DLD1 (cell line): ENCODE measurements around the gene UNC5A.
"Not testable (repeated sequence)": the region's sequence is repeated elsewhere in the genome, so short reads cannot be mapped to it uniquely, and the experiment has no call there.

Experiments
- in situ Hi-C: cut with HindIII; loops from 2 replicates; pipeline ENCODE4 v1.10.0; 2017; ENCODE audit warnings: low sequenced_read_pairs

UNC5A gene

GRCh38 chr5:176861276-176861675 is 50.9 kb downstream of the UNC5A start:
- in situ Hi-C loops, result no loop called here

GRCh38 chr5:176862330-176862995 is 52.1 kb downstream of the UNC5A start:
- in situ Hi-C loops, result no loop called here

- in situ Hi-C loops, result no loop called here
Measured at GRCh38 chr5:176863041-176863764, 52.8 kb downstream of the UNC5A start.

- in situ Hi-C loops, result no loop called here
Measured at GRCh38 chr5:176863765-176864098, 53.4 kb downstream of the UNC5A start.

- in situ Hi-C loops, result no loop called here
Measured at GRCh38 chr5:176864755-176865154, 54.4 kb downstream of the UNC5A start.

- in situ Hi-C loops, result no loop called here
Measured at GRCh38 chr5:176865964-176866363, 55.6 kb downstream of the UNC5A start.

- in situ Hi-C loops, result no loop called here
Measured at GRCh38 chr5:176866707-176867310, 56.5 kb downstream of the UNC5A start.

GRCh38 chr5:176868126-176868525 is 57.8 kb downstream of the UNC5A start:
- in situ Hi-C loops, result no loop called here

GRCh38 chr5:176868731-176869130 is 58.4 kb downstream of the UNC5A start:
- in situ Hi-C loops, result no loop called here

- in situ Hi-C loops, result no loop called here
Measured at GRCh38 chr5:176869501-176870109, 59.2 kb downstream of the UNC5A start.

- in situ Hi-C loops, result no loop called here
Measured at GRCh38 chr5:176870110-176870591, 59.8 kb downstream of the UNC5A start.

GRCh38 chr5:176870644-176871043 is 60.3 kb downstream of the UNC5A start:
- in situ Hi-C loops, result not testable (repeated sequence)

- in situ Hi-C loops, result not testable (repeated sequence)
Measured at GRCh38 chr5:176872586-176872985, 62.2 kb downstream of the UNC5A start.

GRCh38 chr5:176873011-176873410 is 62.7 kb downstream of the UNC5A start:
- in situ Hi-C loops, result not testable (repeated sequence)

- in situ Hi-C loops, result no loop called here
Measured at GRCh38 chr5:176873541-176874172, 63.3 kb downstream of the UNC5A start.

GRCh38 chr5:176874198-176874780 is 63.9 kb downstream of the UNC5A start:
- in situ Hi-C loops, result no loop called here

GRCh38 chr5:176875014-176875550 is 64.7 kb downstream of the UNC5A start:
- in situ Hi-C loops, result no loop called here

GRCh38 chr5:176875783-176876505 is 65.6 kb downstream of the UNC5A start:
- in situ Hi-C loops, result no loop called here

- in situ Hi-C loops, result no loop called here
Measured at GRCh38 chr5:176876506-176877431, 66.4 kb downstream of the UNC5A start.
